Brain microvascular endothelial cell (primary cell): ENCODE results near the gene CFAP97.
"Not testable (repeated sequence)": the region's sequence is repeated elsewhere in the genome, so short reads cannot be mapped to it uniquely, and the experiment has no call there.

Source experiments
- DNase-seq: peaks from one replicate; pipeline ENCODE4 v3.0.0-alpha.2; 2020
- H3K27ac ChIP-seq: fragments of 250-450 bp; sonication (Bioruptor Pico); 2 replicates; pipeline ENCODE4 v1.5.1; 2020; ENCODE audit warnings: mild to moderate bottlenecking, moderate library complexity
- H3K27me3 ChIP-seq: fragments of 250-450 bp; sonication (Bioruptor Pico); replicated peaks from 2 replicates; pipeline ENCODE4 v1.5.1; 2020; ENCODE audit warnings: mild to moderate bottlenecking
- H3K36me3 ChIP-seq: fragments of 250-450 bp; sonication (Bioruptor Pico); replicated peaks from 2 replicates; pipeline ENCODE4 v1.5.1; 2020; ENCODE audit warnings: mild to moderate bottlenecking
- H3K4me3 ChIP-seq: 2 replicates; pipeline ENCODE4 v1.5.1; 2011; ENCODE audit warnings: low read depth, mild to moderate bottlenecking, control low read depth, low read length, moderate library complexity
- CTCF ChIP-seq: IDR thresholded peaks from 2 replicates; pipeline ENCODE4 v1.5.1; 2011; ENCODE audit warnings: low read depth, mild to moderate bottlenecking, moderate library complexity, low read length, control low read depth, inconsistent platforms; ENCODE audit errors: missing control alignments
- in situ Hi-C: cut with HindIII; loops from 2 replicates; pipeline ENCODE4 v1.10.0; 2017; ENCODE audit warnings: low sequenced_read_pairs, low pct_ligation_motif_present

The CFAP97 gene

GRCh38 chr4:185213877-185214276 lies 10.1 kb upstream of the CFAP97 start:
- Histone ChIP-seq H3K4me3 (no peak overlapping the region), H3K27me3 (no peaks in the 10 kb centered on the region), H3K36me3 (no peaks in the 10 kb centered on the region), H3K27ac (no peak overlapping the region)
- no peak for DNase-seq
- in situ Hi-C loops, result no loop called here
- no peak for TF ChIP-seq CTCF

GRCh38 chr4:185212581-185212980 lies 8.8 kb upstream of the CFAP97 start:
- DNase-seq, result no peak
- H3K36me3 ChIP-seq, result no peaks in the 10 kb centered on the region
- no peaks in the 10 kb centered on the region for H3K27me3 ChIP-seq
- no peak for TF ChIP-seq CTCF
- in situ Hi-C loops, result no loop called here
- no peak overlapping the region for H3K4me3 ChIP-seq
- H3K27ac ChIP-seq, result no peak overlapping the region

- no peak for TF ChIP-seq CTCF
Measured at GRCh38 chr4:185211641-185212040, 7.8 kb upstream of the CFAP97 start.

GRCh38 chr4:185211035-185211434 lies 7.2 kb upstream of the CFAP97 start:
- Histone ChIP-seq H3K4me3 (peak overlapping the region; percentile 96), H3K27ac (peak overlapping the region; percentile 43), H3K36me3 (no peaks in the 10 kb centered on the region), H3K27me3 (no peaks in the 10 kb centered on the region)
- DNase-seq, result no peak
- in situ Hi-C loops, result no loop called here
- TF ChIP-seq CTCF, result no peak

More at GRCh38 chr4:185211641-185212040, 7.8 kb upstream of the CFAP97 start:
- in situ Hi-C loops, result no loop called here
- Histone ChIP-seq H3K27me3 (no peaks in the 10 kb centered on the region), H3K36me3 (no peaks in the 10 kb centered on the region), H3K27ac (no peak overlapping the region), H3K4me3 (peak overlapping the region; percentile 96)
- DNase-seq, result no peak

- TF ChIP-seq CTCF, result no peak
- H3K27ac ChIP-seq, result peak overlapping the region; percentile 43
- in situ Hi-C loops, result no loop called here
- H3K27me3 ChIP-seq, result no peaks in the 10 kb centered on the region
- DNase-seq, result peak; percentile 48
- H3K36me3 ChIP-seq, result no peaks in the 10 kb centered on the region
- peak overlapping the region; percentile 96 for H3K4me3 ChIP-seq
Measured at GRCh38 chr4:185210102-185210981, 6.5 kb upstream of the CFAP97 start.

GRCh38 chr4:185209852-185210101 lies 6.0 kb upstream of the CFAP97 start:
- DNase-seq, in situ Hi-C loops, H3K36me3 ChIP-seq, H3K27me3 ChIP-seq: not testable (repeated sequence)
- H3K27ac ChIP-seq, result peak overlapping the region; percentile 43
- peak overlapping the region; percentile 96 for H3K4me3 ChIP-seq
